Measurements from ENCODE around the gene PTPRT.

PTPRT gene

GRCh38 chr20:42714298-42715141 is 475.2 kb downstream of the PTPRT start:
- no peak for TF ChIP-seq NFIC (IDR thresholded peaks at IDR 0.05)

- TF ChIP-seq TAF1 (IDR thresholded peaks at IDR 0.05; ENCODE audit: low read depth) (no peak), CEBPB (IDR thresholded peaks at IDR 0.05) (no peak), TCF12 (IDR thresholded peaks at IDR 0.05; ENCODE audit: low read depth) (no peak), REST (IDR thresholded peaks at IDR 0.05; ENCODE audit: low read depth) (no peak), FOXM1 (IDR thresholded peaks at IDR 0.05; ENCODE audit: borderline replicate concordance, low read depth) (no peak)
These were observed 481.4 kb downstream of the PTPRT start for GRCh38 chr20:42708266-42708665.

- TF ChIP-seq USF1 (IDR thresholded peaks at IDR 0.05): no peak
- no peak for TF ChIP-seq RAD21 (IDR thresholded peaks at IDR 0.05; ENCODE audit: low read depth)
- TF ChIP-seq TEAD4 (IDR thresholded peaks at IDR 0.05): no peak
- TF ChIP-seq FOXM1 (IDR thresholded peaks at IDR 0.05; ENCODE audit: borderline replicate concordance, low read depth): no peak
- TF ChIP-seq TCF12 (IDR thresholded peaks at IDR 0.05; ENCODE audit: low read depth): no peak
- TF ChIP-seq ZBTB7A (IDR thresholded peaks at IDR 0.05; ENCODE audit: low read depth): no peak
- no peak for TF ChIP-seq NFIC (IDR thresholded peaks at IDR 0.05)
- no peak for TF ChIP-seq YY1 (IDR thresholded peaks at IDR 0.05; ENCODE audit: low read depth)
- no peak for TF ChIP-seq CREB1 (IDR thresholded peaks at IDR 0.05; ENCODE audit: low read depth)
- no peak for TF ChIP-seq EGR1 (IDR thresholded peaks at IDR 0.05)
- no peak for TF ChIP-seq TAF1 (IDR thresholded peaks at IDR 0.05; ENCODE audit: low read depth)
- TF ChIP-seq MAX (IDR thresholded peaks at IDR 0.05): no peak
- TF ChIP-seq CEBPB (IDR thresholded peaks at IDR 0.05): no peak
These were observed 482.9 kb downstream of the PTPRT start for GRCh38 chr20:42706759-42707158.

- TF ChIP-seq TEAD4 (IDR thresholded peaks at IDR 0.05) (no peak), NFIC (IDR thresholded peaks at IDR 0.05) (no peak), CEBPB (IDR thresholded peaks at IDR 0.05) (no peak)
These were observed 484.2 kb downstream of the PTPRT start for GRCh38 chr20:42705550-42705949.

- no peak for TF ChIP-seq USF1 (IDR thresholded peaks at IDR 0.05)
- no peak for TF ChIP-seq CEBPB (IDR thresholded peaks at IDR 0.05)
- no peak for TF ChIP-seq RAD21 (IDR thresholded peaks at IDR 0.05; ENCODE audit: low read depth)
- TF ChIP-seq REST (IDR thresholded peaks at IDR 0.05; ENCODE audit: low read depth): no peak
- no peak for TF ChIP-seq NFIC (IDR thresholded peaks at IDR 0.05)
- no peak for TF ChIP-seq YY1 (IDR thresholded peaks at IDR 0.05; ENCODE audit: low read depth)
- TF ChIP-seq ZBTB7A (IDR thresholded peaks at IDR 0.05; ENCODE audit: low read depth): no peak
These were observed 486.0 kb downstream of the PTPRT start for GRCh38 chr20:42703744-42704143.

- no peak for TF ChIP-seq RAD21 (IDR thresholded peaks at IDR 0.05; ENCODE audit: low read depth)
- TF ChIP-seq TAF1 (IDR thresholded peaks at IDR 0.05; ENCODE audit: low read depth): no peak
- no peak for TF ChIP-seq CEBPB (IDR thresholded peaks at IDR 0.05)
- TF ChIP-seq TCF12 (IDR thresholded peaks at IDR 0.05; ENCODE audit: low read depth): no peak
- TF ChIP-seq EGR1 (IDR thresholded peaks at IDR 0.05): no peak
- no peak for TF ChIP-seq CREB1 (IDR thresholded peaks at IDR 0.05; ENCODE audit: low read depth)
- no peak for TF ChIP-seq FOXM1 (IDR thresholded peaks at IDR 0.05; ENCODE audit: borderline replicate concordance, low read depth)
- TF ChIP-seq NFIC (IDR thresholded peaks at IDR 0.05): no peak
- TF ChIP-seq USF1 (IDR thresholded peaks at IDR 0.05): no peak
- no peak for TF ChIP-seq MAX (IDR thresholded peaks at IDR 0.05)
- TF ChIP-seq EP300 (IDR thresholded peaks at IDR 0.05; ENCODE audit: borderline replicate concordance): no peak
These were observed 487.8 kb downstream of the PTPRT start for GRCh38 chr20:42701948-42702347.

Measured in Ishikawa (cell line).